Small intestine (tissue), 7 donors: ENCODE data around the gene SAP25. TPM values are rescaled to one million over a fixed set of nuclear protein-coding genes. Genes with fewer than 3 reads are reported as not detected.

ENCODE experiments used
- DNase-seq, 2 donors: peaks; one replicate each; pipeline versions ENCODE4 v3.0.0 to v3.0.0-alpha.2; 2013
- FAIRE-seq: peaks from 2 replicates; lab custom pipeline; 2012; peaks lifted over from hg19 to GRCh38; lab: Jason Lieb, UNC
- H3K27ac ChIP-seq, 3 donors: one replicate each; pipeline ENCODE4 v1.5.1; 2013; ENCODE audit warnings: low read length in 2 of 3, mild to moderate bottlenecking in 2 of 3, control low read depth in 1 of 3, inconsistent platforms in 1 of 3, low read depth in 1 of 3, moderate library complexity in 1 of 3
- H3K27me3 ChIP-seq, 3 donors: one replicate each; pipeline ENCODE4 v1.6.1; 2013; ENCODE audit warnings: low read length in 3 of 3, inconsistent platforms in 1 of 3; ENCODE audit not compliant: control insufficient read depth in 3 of 3, insufficient read depth in 3 of 3
- H3K36me3 ChIP-seq, 3 donors: one replicate each; pipeline ENCODE4 v1.6.1; 2013; ENCODE audit warnings: low read length in 3 of 3, inconsistent platforms in 1 of 3, low read depth in 1 of 3, mild to moderate bottlenecking in 1 of 3, moderate library complexity in 1 of 3; ENCODE audit not compliant: control insufficient read depth in 3 of 3, insufficient read depth in 2 of 3
- H3K4me1 ChIP-seq, 3 donors: one replicate each; pipeline ENCODE4 v1.6.1; 2013; ENCODE audit warnings: low read length in 2 of 3, inconsistent platforms in 1 of 3, low read depth in 1 of 3, mild to moderate bottlenecking in 1 of 3, moderate library complexity in 1 of 3; ENCODE audit not compliant: control insufficient read depth in 3 of 3, insufficient read depth in 2 of 3
- H3K4me3 ChIP-seq, 3 donors: one replicate each; pipeline ENCODE4 v1.5.1; 2013; ENCODE audit warnings: low read length in 3 of 3, control low read depth in 1 of 3, inconsistent platforms in 1 of 3, low read depth in 1 of 3, mild to moderate bottlenecking in 1 of 3, moderate library complexity in 1 of 3
- H3K9me3 ChIP-seq, 2 donors: one replicate each; pipeline ENCODE4 v1.6.1; 2013; ENCODE audit warnings: low read depth in 1 of 2, low read length in 1 of 2; ENCODE audit not compliant: control insufficient read depth in 2 of 2, insufficient read depth in 1 of 2
- WGBS, 3 donors: extraction: QIAGEN DNeasy Blood & Tissue Kit; methylation state at CpG; one replicate each; pipeline ENCODE4 v1.1.7; 2013; 5-methylcytosine and 5-hydroxymethylcytosine counted together
- polyA plus RNA-seq, 4 donors: library from polyadenylated mRNA; stranded (reverse) in 3 of 4; unstranded in 1 of 4; fragments of 200-250 nt in 3 of 4; fragments of 120-200 nt in 1 of 4; gene quantifications; one replicate each; pipeline versions ENCODE4 v1.2.1 to v1.2.3, GENCODE V29; 2013
- donor health status: healthy with polysubstance abuse.
- donor health status: control.
- donor health status: control.
- donor health status: Bipolar disorder and iron deficiency.
- donor health status: healthy.

SAP25 gene
- polyA plus RNA-seq, 4 donors, result 2.0 to 28.2 (median 12.9) TPM

DNA sequence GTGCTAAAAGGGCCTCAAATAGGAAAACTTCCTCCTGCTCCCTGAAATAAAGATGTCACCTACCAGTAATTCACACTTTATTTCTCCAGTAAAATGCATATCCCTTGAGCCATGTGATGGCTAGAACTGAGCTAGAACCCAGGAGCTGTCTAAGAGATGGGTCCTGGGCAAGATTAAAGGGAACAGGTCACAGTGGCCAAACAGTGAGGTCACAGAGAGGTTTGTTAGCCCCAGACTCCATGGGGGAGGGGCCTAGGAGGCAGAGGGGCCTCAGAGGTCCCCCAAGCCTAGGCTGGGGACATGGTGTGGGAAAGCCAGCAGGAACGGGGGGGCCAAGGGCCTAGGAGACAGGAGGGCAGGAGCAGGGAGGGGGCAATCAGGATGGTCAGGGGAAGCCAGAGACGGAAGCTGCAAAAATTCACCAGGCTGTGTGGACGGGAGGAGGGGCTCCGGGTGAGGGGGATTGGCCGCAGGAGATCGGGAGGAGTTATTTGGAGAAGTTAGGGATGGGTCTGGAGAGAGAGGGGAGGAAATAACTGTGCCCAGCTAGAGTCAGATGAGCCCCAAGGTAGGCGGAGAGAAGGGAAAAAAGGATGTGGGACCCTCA, 15.7 kb upstream of the SAP25 start:
- Histone ChIP-seq H3K27ac (peak overlapping the region in 1 of 3 donors; percentile 53), H3K4me1 (peaks cover 0 to 17% (median 0%) of the 10 kb centered on the region in 3 donors), H3K36me3 (peaks cover 0 to 2% (median 0%) of the 10 kb centered on the region in 3 donors), H3K4me3 (peak overlapping the region in 1 of 3 donors; percentile 26), H3K9me3 (no peaks in the 10 kb centered on the region), H3K27me3 (peaks cover 0 to 13% (median 0%) of the 10 kb centered on the region in 3 donors)
- FAIRE-seq, result no peak
- DNase-seq, result no peak
- 54 to 59% (median 58%) methylated on average over 7 of the region's 7 CpGs for WGBS, 3 donors

DNA sequence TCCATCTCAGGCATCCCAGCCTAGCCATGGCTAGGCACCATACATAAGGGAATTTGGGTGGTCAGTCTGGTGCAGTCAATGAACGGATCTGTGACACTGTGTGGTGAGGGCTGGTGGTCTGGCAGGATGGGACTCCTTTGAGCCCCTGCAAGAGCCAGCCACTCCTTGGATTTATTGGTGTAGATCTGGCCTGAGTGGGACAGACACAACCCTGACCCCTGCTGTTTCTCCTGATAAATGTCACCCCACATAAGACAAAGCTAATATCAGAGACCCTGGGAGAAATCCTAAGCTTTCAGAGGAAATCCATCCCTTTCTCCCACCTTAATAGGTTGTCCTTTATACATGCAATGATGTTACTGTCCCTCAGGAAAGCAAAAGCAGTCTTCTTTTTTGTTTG, 14.7 kb upstream of the SAP25 start:
- DNase-seq (peak in 1 of 2 donors; percentile 37), FAIRE-seq (no peak)
- WGBS, 3 donors, result 70 to 79% (median 75%) methylated on average over 1 of the region's 1 CpG
- H3K9me3 ChIP-seq, result no peaks in the 10 kb centered on the region
- H3K36me3 ChIP-seq, result peaks cover 0 to 9% (median 0%) of the 10 kb centered on the region in 3 donors
- H3K27me3 ChIP-seq, result peaks cover 0 to 13% (median 0%) of the 10 kb centered on the region in 3 donors
- no peak overlapping the region for H3K4me3 ChIP-seq
- no peak overlapping the region for H3K27ac ChIP-seq
- H3K4me1 ChIP-seq, result peaks cover 0 to 26% (median 0%) of the 10 kb centered on the region in 3 donors

DNA sequence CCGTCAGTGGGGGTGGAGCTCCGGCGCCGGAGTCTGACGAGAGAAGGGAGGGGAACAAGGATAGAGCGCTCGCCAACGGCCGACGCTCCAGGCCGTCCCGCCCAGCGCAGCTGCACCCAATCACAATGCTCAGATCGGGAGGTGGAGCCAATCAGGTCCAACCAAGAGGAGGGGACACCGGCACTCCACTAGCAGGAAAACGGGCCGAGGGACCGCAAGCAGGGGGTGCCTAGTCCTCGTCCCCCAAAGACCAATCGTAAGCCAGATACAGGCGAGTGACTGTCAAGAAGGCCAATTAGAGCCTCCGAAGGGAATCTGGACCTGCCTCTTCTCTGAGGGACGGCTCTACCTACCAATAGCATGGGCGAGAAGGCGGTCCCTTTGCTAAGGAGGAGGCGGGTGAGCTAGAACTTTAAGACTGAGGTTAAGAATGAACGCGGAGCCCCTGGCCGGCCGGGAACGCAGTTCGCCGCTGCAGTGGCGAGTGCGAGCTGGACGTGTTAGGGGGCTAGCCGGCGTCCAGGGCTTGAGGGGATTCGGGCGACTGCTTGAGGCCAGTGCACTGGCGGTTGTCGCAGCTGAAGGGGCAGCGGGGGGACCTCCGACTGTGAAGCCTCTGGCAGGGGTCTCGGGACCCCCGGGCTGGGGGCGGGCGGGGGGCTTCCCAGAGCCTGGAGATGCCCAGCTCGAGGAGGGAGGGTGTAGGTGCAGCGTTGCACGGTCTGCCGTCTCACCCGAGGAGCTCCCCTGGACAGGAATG, 12.7 kb upstream of the SAP25 start, which contains the start of gene FBXO24:
Gene FBXO24, plus strand, starts transcription at position 63 of the 760 bp plus-strand sequence. Its CDS starts 298 bp downstream, at position 361.
- WGBS, 3 donors, result 0 to 1% (median 1%) methylated on average over 46 to 53 of the region's 53 CpGs
- FAIRE-seq (peak; percentile 97), DNase-seq (peak; percentile 100)
- Histone ChIP-seq H3K4me3 (peak within 1 kb of the TSS; percentile 79 to 88 (median 83)), H3K4me1 (peaks cover 0 to 40% (median 0%) of the 10 kb centered on the region in 3 donors), H3K27ac (peak within 1 kb of the TSS; percentile 97 to 98 (median 97)), H3K9me3 (no peaks in the 10 kb centered on the region), H3K27me3 (peaks cover 0 to 13% (median 0%) of the 10 kb centered on the region in 3 donors), H3K36me3 (peaks cover 3 to 27% (median 7%) of the 10 kb centered on the region in 3 donors)

DNA sequence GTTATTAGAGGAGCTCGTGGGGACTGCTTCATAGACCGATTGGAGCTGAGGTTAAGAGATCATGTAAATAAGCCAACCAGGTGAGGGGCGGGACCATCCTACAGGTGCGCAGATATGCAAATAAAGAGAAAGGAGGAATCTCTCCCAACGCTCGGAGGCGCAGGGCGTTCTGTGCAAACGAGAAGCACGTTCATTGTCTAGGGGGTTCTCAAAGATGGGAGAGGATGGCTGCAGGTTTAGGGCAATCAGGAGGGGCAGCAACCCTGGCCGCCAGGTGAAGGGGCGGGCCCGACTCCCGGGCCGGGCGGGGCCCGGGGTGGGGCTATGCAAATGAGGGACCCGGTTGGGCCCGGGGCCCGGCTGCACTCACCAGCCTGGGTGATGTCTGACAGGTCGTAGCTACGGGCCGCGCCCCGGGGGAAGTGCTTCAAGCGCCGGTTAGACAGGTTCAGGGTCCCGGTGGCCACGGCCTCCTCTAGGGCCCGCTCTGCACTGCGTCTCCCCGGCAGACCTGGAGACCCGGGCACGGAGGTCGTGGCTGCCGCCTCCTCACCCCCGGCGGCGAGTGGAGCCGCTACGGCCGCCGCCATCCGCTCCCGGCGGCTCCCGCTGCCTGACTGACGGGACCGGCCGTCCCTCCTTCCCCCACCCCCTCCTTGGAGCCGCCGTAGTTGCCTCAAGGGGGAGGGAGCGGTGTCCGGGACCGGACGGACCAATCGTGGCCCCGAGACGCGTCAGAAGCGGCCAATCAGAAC, 12.0 kb upstream of the SAP25 start, which contains the start of gene LRCH4:
Gene LRCH4, minus strand, starts transcription at position 619 of the 755 bp plus-strand sequence. Its CDS starts 29 bp downstream, at position 590.
- no peak for FAIRE-seq
- 0% methylated on average over 52 to 61 of the region's 61 CpGs for WGBS, 3 donors
- Histone ChIP-seq H3K27ac (peak within 1 kb of the TSS; percentile 97 to 98 (median 97)), H3K36me3 (peaks cover 7 to 34% (median 10%) of the 10 kb centered on the region in 3 donors), H3K4me1 (peaks cover 0 to 39% (median 0%) of the 10 kb centered on the region in 3 donors), H3K9me3 (no peaks in the 10 kb centered on the region), H3K27me3 (peaks cover 0 to 13% (median 0%) of the 10 kb centered on the region in 3 donors), H3K4me3 (peak within 1 kb of the TSS; percentile 79 to 88 (median 83))
- peak; percentile 80 to 89 for DNase-seq

DNA sequence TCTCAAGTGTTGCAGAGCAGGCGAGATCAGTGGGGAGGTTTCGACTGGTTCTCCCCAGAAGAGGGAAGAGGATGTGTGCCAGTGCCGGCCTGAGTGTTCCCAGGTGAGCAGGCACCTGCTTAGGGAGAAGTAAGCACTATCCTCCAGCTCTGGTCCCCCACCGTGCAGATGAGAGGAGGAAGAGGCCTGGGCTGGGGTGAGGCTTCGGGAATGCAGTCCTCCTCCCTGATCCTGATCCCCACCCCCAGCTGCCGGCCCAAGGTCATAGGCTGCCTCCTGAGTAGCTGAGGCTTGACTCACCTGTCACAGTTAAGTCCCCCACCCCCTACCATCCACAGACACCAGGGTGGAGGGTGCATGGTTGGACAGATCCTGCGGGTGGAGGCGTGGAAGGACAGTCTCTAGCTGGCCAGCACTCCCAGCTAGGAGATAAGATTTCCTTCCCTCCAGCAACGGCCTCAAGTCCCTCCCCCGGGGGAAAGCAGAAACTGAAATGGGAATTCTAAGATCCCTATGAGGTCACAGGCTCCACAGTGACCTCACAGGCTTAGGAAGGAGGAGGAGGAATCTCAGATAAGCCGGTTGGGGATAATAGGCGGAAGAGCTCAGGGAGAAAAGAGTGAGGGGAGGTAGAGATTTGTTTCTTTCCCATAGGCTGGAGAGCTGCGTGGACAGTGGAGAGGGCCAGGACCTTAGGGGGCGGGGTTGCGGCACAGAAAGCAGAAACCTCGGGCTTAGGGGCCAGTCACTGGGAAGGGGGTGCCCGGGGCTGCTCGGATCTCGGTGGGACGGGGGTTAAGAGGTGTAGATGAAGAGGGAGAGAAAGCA, 11.2 kb upstream of the SAP25 start:
- peak; percentile 87 to 90 for DNase-seq
- no peak for FAIRE-seq

DNA sequence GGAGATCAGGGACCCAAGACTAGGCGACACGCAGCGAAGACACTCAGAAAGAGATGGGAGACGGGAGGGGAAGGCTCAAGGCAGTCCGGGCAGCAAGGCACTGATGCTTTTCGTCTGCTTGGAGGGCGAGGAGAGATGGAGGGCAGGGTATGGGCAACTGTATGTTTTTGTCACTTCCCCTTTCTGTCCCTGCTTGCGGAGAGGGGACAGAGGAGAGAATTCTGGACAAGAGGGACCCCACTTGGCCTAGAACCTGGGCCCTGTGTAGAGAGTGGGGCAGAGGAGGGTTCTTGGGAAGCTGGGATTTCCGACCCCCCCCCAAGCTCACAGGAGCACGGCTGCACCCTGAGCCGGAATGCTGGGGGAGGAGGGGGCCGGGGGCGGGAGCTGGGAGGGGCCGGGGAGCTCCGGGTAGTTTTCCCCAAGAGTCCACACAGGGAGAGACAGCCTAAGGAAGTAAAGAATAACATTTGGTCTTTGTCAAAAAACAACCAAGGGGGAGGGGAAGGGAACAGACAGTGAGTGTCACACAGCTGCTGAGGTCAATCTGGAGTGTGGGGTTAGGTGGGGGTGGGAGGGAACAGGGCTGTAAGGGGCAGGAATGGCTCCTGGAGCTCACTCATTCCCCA, 10.5 kb upstream of the SAP25 start:
- peak overlapping the region in 2 of 3 donors; percentile 79 to 83 for H3K4me3 ChIP-seq
- H3K27me3 ChIP-seq, result peaks cover 0 to under 1% (median 0%) of the 10 kb centered on the region in 3 donors
- H3K9me3 ChIP-seq, result no peaks in the 10 kb centered on the region
- 28 to 48% (median 32%) methylated on average over 14 to 15 of the region's 15 CpGs for WGBS, 3 donors
- FAIRE-seq (no peak), DNase-seq (peak in 1 of 2 donors; percentile 55)
- peaks cover 0 to 33% (median 0%) of the 10 kb centered on the region in 3 donors for H3K4me1 ChIP-seq
- H3K27ac ChIP-seq, result peak overlapping the region; percentile 78 to 97 (median 97)
- H3K36me3 ChIP-seq, result peaks cover 7 to 44% (median 10%) of the 10 kb centered on the region in 3 donors

More for the DNA sequence above, 11.2 kb upstream of the SAP25 start:
- peaks cover 0 to 37% (median 0%) of the 10 kb centered on the region in 3 donors for H3K4me1 ChIP-seq
- peaks cover 0 to 8% (median 0%) of the 10 kb centered on the region in 3 donors for H3K27me3 ChIP-seq
- 3 to 5% (median 4%) methylated on average over 19 to 20 of the region's 20 CpGs for WGBS, 3 donors
- H3K4me3 ChIP-seq, result peak overlapping the region; percentile 79 to 88 (median 83)
- H3K27ac ChIP-seq, result peak overlapping the region; percentile 97 to 98 (median 97)
- no peaks in the 10 kb centered on the region for H3K9me3 ChIP-seq
- peaks cover 7 to 37% (median 10%) of the 10 kb centered on the region in 3 donors for H3K36me3 ChIP-seq
